ENCODE measurements around the gene MICU2.

MICU2 gene

GRCh38 chr13:21486322-21486721 is 117.6 kb downstream of the MICU2 start:
- no peak for DNase-seq (ENCODE audit: low read depth in 2 of 3, low spot score in 2 of 3)

- no peak for DNase-seq (ENCODE audit: low read depth in 2 of 3, low spot score in 2 of 3)
Measured at GRCh38 chr13:21483748-21484147, 120.2 kb downstream of the MICU2 start.

- no peak for DNase-seq (ENCODE audit: low read depth in 2 of 3, low spot score in 2 of 3)
Measured at GRCh38 chr13:21481359-21481758, 122.6 kb downstream of the MICU2 start.

GRCh38 chr13:21478881-21479808 is 124.8 kb downstream of the MICU2 start:
- DNase-seq (ENCODE audit: low read depth in 2 of 3, low spot score in 2 of 3) = no peak

GRCh38 chr13:21476893-21477472 is 127.0 kb downstream of the MICU2 start:
- peak; percentile 63 to 77 (median 69) for DNase-seq (ENCODE audit: low read depth in 2 of 3, low spot score in 2 of 3)

- DNase-seq (ENCODE audit: low read depth in 2 of 3, low spot score in 2 of 3) = no peak
Measured at GRCh38 chr13:21475115-21475514, 128.9 kb downstream of the MICU2 start.

- no peak for DNase-seq (ENCODE audit: low read depth in 2 of 3, low spot score in 2 of 3)
Measured at GRCh38 chr13:21470785-21471184, 133.2 kb downstream of the MICU2 start.

- DNase-seq (ENCODE audit: low read depth in 2 of 3, low spot score in 2 of 3) = no peak
Measured at GRCh38 chr13:21466527-21466926, 137.4 kb downstream of the MICU2 start.

- no peak for DNase-seq (ENCODE audit: low read depth in 2 of 3, low spot score in 2 of 3)
Measured at GRCh38 chr13:21465710-21466160, 138.2 kb downstream of the MICU2 start.

GRCh38 chr13:21463424-21463823 is 140.5 kb downstream of the MICU2 start:
- no peak for DNase-seq (ENCODE audit: low read depth in 2 of 3, low spot score in 2 of 3)

GRCh38 chr13:21461131-21461530 is 142.8 kb downstream of the MICU2 start:
- DNase-seq (ENCODE audit: low read depth in 2 of 3, low spot score in 2 of 3) = no peak

GRCh38 chr13:21458813-21459701 is 144.9 kb downstream of the MICU2 start, which contains the start of gene ZDHHC20:
Gene ZDHHC20 (minus strand): TSS chr13:21459303. CDS start chr13:21459171, 132 bp downstream.
- peak; percentile 83 to 88 (median 84) for DNase-seq (ENCODE audit: low read depth in 2 of 3, low spot score in 2 of 3)

GRCh38 chr13:21458451-21458812 is 145.5 kb downstream of the MICU2 start:
- peak in 1 of 3 experiments; percentile 20 for DNase-seq (ENCODE audit: low read depth in 2 of 3, low spot score in 2 of 3)

- no peak for DNase-seq (ENCODE audit: low read depth in 2 of 3, low spot score in 2 of 3)
Measured at GRCh38 chr13:21453387-21454081, 150.4 kb downstream of the MICU2 start.

GRCh38 chr13:21450936-21451335 is 153.0 kb downstream of the MICU2 start:
- DNase-seq (ENCODE audit: low read depth in 2 of 3, low spot score in 2 of 3) = no peak

- no peak for DNase-seq (ENCODE audit: low read depth in 2 of 3, low spot score in 2 of 3)
Measured at GRCh38 chr13:21446656-21447055, 157.3 kb downstream of the MICU2 start.

- no peak for DNase-seq (ENCODE audit: low read depth in 2 of 3, low spot score in 2 of 3)
Measured at GRCh38 chr13:21445759-21446158, 158.2 kb downstream of the MICU2 start.

- DNase-seq (ENCODE audit: low read depth in 2 of 3, low spot score in 2 of 3) = no peak
Measured at GRCh38 chr13:21443171-21443570, 160.8 kb downstream of the MICU2 start.

All from activated CD8-positive, alpha-beta memory T cell treated with anti-CD3 and anti-CD28 coated beads for 48 hours (primary cell).